Heart right ventricle (tissue), 16 donors: ENCODE data around the gene PSD4. TPM values are rescaled to one million over a fixed set of nuclear protein-coding genes. Genes with fewer than 3 reads are reported as not detected.

Experiments
- ATAC-seq, 8 donors: fragments of 200-7000 bp; cut with Tn5 transposase; one replicate each; pipeline ENCODE4 v1.9.1; 2020; ENCODE audit warnings: mild to moderate bottlenecking in 8 of 8, moderate library complexity in 8 of 8, moderate number of reproducible peaks in 1 of 8
- DNase-seq, 2 donors: peaks; one replicate each; pipeline ENCODE4 v3.0.0-alpha.2; 2020
- H3K27ac ChIP-seq, 10 donors: fragments of 200-600 bp; sonication (generic) in 2 of 10; one replicate each; pipeline versions ENCODE4 v1.5.0 to v1.8.0; 2020 to 2022; ENCODE audit warnings: mild to moderate bottlenecking in 3 of 10
- H3K27me3 ChIP-seq, 7 donors: fragments of 200-600 bp; one replicate each; pipeline ENCODE4 v1.8.0; 2021 to 2022; ENCODE audit warnings: mild to moderate bottlenecking in 2 of 7
- H3K36me3 ChIP-seq, 9 donors: fragments of 200-600 bp; sonication (generic) in 1 of 9; one replicate each; pipeline versions ENCODE4 v1.5.0 to v1.8.0; 2020 to 2022; ENCODE audit warnings: mild to moderate bottlenecking in 2 of 9
- H3K4me1 ChIP-seq, 9 donors: fragments of 200-600 bp; sonication (generic) in 1 of 9; one replicate each; pipeline versions ENCODE4 v1.5.0 to v1.8.0; 2020 to 2022; ENCODE audit warnings: mild to moderate bottlenecking in 4 of 9
- H3K4me3 ChIP-seq, 10 donors: fragments of 200-600 bp; sonication (generic) in 2 of 10; one replicate each; pipeline versions ENCODE4 v1.5.0 to v1.8.0; 2020 to 2022; ENCODE audit warnings: mild to moderate bottlenecking in 7 of 10, moderate library complexity in 2 of 10
- H3K9me3 ChIP-seq, 11 donors: fragments of 200-600 bp in 10 of 11; sonication (generic) in 2 of 11; one replicate each; pipeline versions ENCODE4 v1.5.0 to v1.8.0; 2013 to 2022; ENCODE audit warnings: mild to moderate bottlenecking in 2 of 11, control low read depth in 1 of 11, moderate library complexity in 1 of 11
- WGBS, 2 donors: extraction: QIAGEN DNeasy Blood & Tissue Kit; methylation state at CpG; one replicate each; pipeline ENCODE4 v1.1.7; 2013; ENCODE audit warnings: inconsistent platforms in 1 of 2; 5-methylcytosine and 5-hydroxymethylcytosine counted together
- intact Hi-C, 10 donors: fragments of 100-400 bp; cut with DNase I; formaldehyde crosslinking; loops; one replicate each; pipeline versions ENCODE4 v1.11.1 to v1.14.2; 2022
- polyA plus RNA-seq, 2 donors: library from polyadenylated mRNA; stranded (reverse); fragments of 200-250 nt; gene quantifications; one replicate each; pipeline ENCODE4 v1.2.3, GENCODE V29; 2013
- total RNA-seq, 10 donors: library from RNA; stranded (reverse); fragmentation: NEBNext Ultra II Directional in 3 of 10; extraction: Animal tissue kit (Norgen Biotek cat#: 25700) in 3 of 10; gene quantifications; one replicate each; pipeline versions ENCODE4 v1.2.1 to v1.2.4, GENCODE V29; 2021 to 2023
- TF ChIP-seq, protein P1 (sequence below), 9 donors: fragments of 200-600 bp; sonication (generic) in 2 of 9; IDR thresholded peaks; one replicate each; pipeline versions ENCODE4 v1.5.0 to v1.8.0; 2021 to 2022; ENCODE audit warnings: antibody characterized with exemption in 9 of 9, mild to moderate bottlenecking in 5 of 9, moderate library complexity in 1 of 9
- donor health status: Arrhythmogenic right ventricular cardiomyopathy.
- donor health status: ischemic (EF 13 %, LVEDD 7.1; RV severe dilation, severe dysfunction).
- donor health status: healthy with polysubstance abuse.
- donor health status: DM: no; HTN: yes; CAD: no.
- donor health status: DM: no; HTN: no; CAD: no.
- donor health status: ischemic (EF 25% LVEDD 6.9; RV normal size, moderate dysfunction).
- donor health status: ischemic (EF 25% LVEDD 5.7; RV mildly dilated, moderate dysfunction).
- donor health status: healthy.
- donor health status: DM: yes; HTN: yes; CAD: no.
- donor health status: Ischemic cardiomyopathy.
- donor health status: ischemic (EF 35%, LVEDD 5.7; RV mildly dilated, moderate dysfunction).
- donor health status: nonischemic (EF 11% LVEDD 7.7; RV severe dilation, severe dysfunction).
- donor health status: DM: yes; HTN: yes; CAD: no.
- donor health status: PGD.
- donor health status: ischemic (EF 29% LVEDD 5.4; RV normal size, mild dysfunction).
- donor health status: nonischemic (EF 23%, LVEDD 6.1; RV moderate dilation, normal function).

PSD4 gene
- total and polyA plus RNA-seq, 12 donors, result 1.0 to 13.0 (median 1.7) TPM

GRCh38 chr2:113185664-113186432, 12.1 kb downstream of the PSD4 start:
- H3K36me3 ChIP-seq, result peaks cover 0 to 36% (median 0%) of the 10 kb centered on the region in 9 donors
- H3K4me1 ChIP-seq, result peaks cover 0 to 56% (median 0%) of the 10 kb centered on the region in 9 donors
- H3K27ac ChIP-seq, result peak overlapping the region in 1 of 10 donors; percentile 31
- intact Hi-C loops, result loop anchor here in 1 of 10 donors (10.0 kb wide), 1 partner anchor 101 kb away; no protein-coding TSS in a partner anchor
- H3K9me3 ChIP-seq, result no peaks in the 10 kb centered on the region
- DNase-seq (peak in 1 of 2 donors; percentile 55), ATAC-seq (peak in 3 of 8 donors; percentile 47 to 68 (median 60))
- no peak overlapping the region for H3K4me3 ChIP-seq
- H3K27me3 ChIP-seq, result no peaks in the 10 kb centered on the region
- 73 to 76% methylated on average over 10 of the region's 10 CpGs for WGBS, 2 donors
- TF ChIP-seq, protein P1, sequence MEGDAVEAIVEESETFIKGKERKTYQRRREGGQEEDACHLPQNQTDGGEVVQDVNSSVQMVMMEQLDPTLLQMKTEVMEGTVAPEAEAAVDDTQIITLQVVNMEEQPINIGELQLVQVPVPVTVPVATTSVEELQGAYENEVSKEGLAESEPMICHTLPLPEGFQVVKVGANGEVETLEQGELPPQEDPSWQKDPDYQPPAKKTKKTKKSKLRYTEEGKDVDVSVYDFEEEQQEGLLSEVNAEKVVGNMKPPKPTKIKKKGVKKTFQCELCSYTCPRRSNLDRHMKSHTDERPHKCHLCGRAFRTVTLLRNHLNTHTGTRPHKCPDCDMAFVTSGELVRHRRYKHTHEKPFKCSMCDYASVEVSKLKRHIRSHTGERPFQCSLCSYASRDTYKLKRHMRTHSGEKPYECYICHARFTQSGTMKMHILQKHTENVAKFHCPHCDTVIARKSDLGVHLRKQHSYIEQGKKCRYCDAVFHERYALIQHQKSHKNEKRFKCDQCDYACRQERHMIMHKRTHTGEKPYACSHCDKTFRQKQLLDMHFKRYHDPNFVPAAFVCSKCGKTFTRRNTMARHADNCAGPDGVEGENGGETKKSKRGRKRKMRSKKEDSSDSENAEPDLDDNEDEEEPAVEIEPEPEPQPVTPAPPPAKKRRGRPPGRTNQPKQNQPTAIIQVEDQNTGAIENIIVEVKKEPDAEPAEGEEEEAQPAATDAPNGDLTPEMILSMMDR (IDR thresholded peaks at IDR 0.05), result no peak

GRCh38 chr2:113186433-113186796, 12.6 kb downstream of the PSD4 start:
- no peak for ATAC-seq

GRCh38 chr2:113187771-113188170, 14.0 kb downstream of the PSD4 start:
- Histone ChIP-seq H3K4me1 (peaks cover 0 to 40% (median 0%) of the 10 kb centered on the region in 9 donors), H3K9me3 (no peaks in the 10 kb centered on the region), H3K36me3 (peaks cover 0 to 41% (median 0%) of the 10 kb centered on the region in 9 donors), H3K4me3 (no peak overlapping the region), H3K27ac (peak overlapping the region in 1 of 10 donors; percentile 11), H3K27me3 (no peaks in the 10 kb centered on the region)
- intact Hi-C loops, result loop anchor here in 1 of 10 donors (10.0 kb wide), 1 partner anchor 103 kb away; no protein-coding TSS in a partner anchor
- TF ChIP-seq, protein P1 (IDR thresholded peaks at IDR 0.05), result no peak
- DNase-seq (no peak), ATAC-seq (no peak)
- WGBS, 2 donors, result 76 to 83% methylated on average over 6 of the region's 6 CpGs

More at GRCh38 chr2:113186433-113186796, 12.6 kb downstream of the PSD4 start:
- no peak overlapping the region for H3K4me3 ChIP-seq
- H3K4me1 ChIP-seq, result peaks cover 0 to 50% (median 0%) of the 10 kb centered on the region in 9 donors
- intact Hi-C loops, result loop anchor here in 1 of 10 donors (10.0 kb wide), 1 partner anchor 102 kb away; no protein-coding TSS in a partner anchor
- 85 to 86% methylated on average over 5 of the region's 5 CpGs for WGBS, 2 donors
- no peak for DNase-seq
- H3K27me3 ChIP-seq, result no peaks in the 10 kb centered on the region
- peaks cover 0 to 36% (median 0%) of the 10 kb centered on the region in 9 donors for H3K36me3 ChIP-seq
- TF ChIP-seq, protein P1 (IDR thresholded peaks at IDR 0.05), result no peak
- H3K27ac ChIP-seq, result no peak overlapping the region
- no peaks in the 10 kb centered on the region for H3K9me3 ChIP-seq

DNA sequence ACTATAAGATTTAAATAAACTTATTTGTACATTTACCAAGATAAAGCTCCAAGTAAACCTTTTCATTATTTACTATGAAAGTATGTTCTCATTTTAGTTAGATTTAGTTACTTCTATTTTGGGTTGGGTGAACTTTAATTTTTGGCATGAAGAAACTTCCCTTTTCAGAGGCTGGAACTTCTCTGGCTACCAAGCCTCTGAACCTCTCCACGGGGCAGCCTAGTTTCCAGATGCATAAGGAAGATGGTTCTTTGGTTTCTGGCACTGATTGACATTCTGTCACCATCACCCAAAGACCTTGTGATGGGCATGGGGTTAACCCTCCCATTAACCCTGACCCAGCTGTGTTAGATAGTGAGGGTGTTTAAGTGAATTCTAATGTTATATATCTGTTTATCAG, 17.1 kb downstream of the PSD4 start:
- Histone ChIP-seq H3K27ac (no peak overlapping the region), H3K36me3 (peaks cover 0 to 55% (median 0%) of the 10 kb centered on the region in 9 donors), H3K27me3 (no peaks in the 10 kb centered on the region), H3K4me1 (peaks cover 0 to 26% (median 0%) of the 10 kb centered on the region in 9 donors), H3K9me3 (no peaks in the 10 kb centered on the region), H3K4me3 (no peak overlapping the region)
- 57 to 58% methylated on average over 1 of the region's 1 CpG for WGBS, 2 donors
- DNase-seq (no peak), ATAC-seq (no peak)
- TF ChIP-seq, protein P1 (IDR thresholded peaks at IDR 0.05), result no peak
- intact Hi-C loops, result loop anchor here in 1 of 10 donors (10.0 kb wide), 1 partner anchor 56 kb away; no protein-coding TSS in a partner anchor
